Spinal cord (tissue), 10 donors: Measurements from ENCODE around the gene USP4. TPM values are rescaled to one million over a fixed set of nuclear protein-coding genes. Genes with fewer than 3 reads are reported as not detected.
"Not testable (repeated sequence)": the region's sequence is repeated elsewhere in the genome, so short reads cannot be mapped to it uniquely, and the experiment has no call there.

Experiments
- DNase-seq, 6 donors: peaks; one replicate each; pipeline versions ENCODE4 v3.0.0 to v3.0.0-alpha.2; 2013 to 2015; ENCODE audit warnings: low spot score in 6 of 6, low read depth in 4 of 6
- H3K27ac ChIP-seq: one replicate; pipeline ENCODE4 v1.5.1; 2013; ENCODE audit warnings: low read depth, low read length, control low read depth
- H3K27me3 ChIP-seq: one replicate; pipeline ENCODE4 v1.6.1; 2013; ENCODE audit warnings: low read length; ENCODE audit not compliant: control insufficient read depth, insufficient read depth
- H3K36me3 ChIP-seq: one replicate; pipeline ENCODE4 v1.6.1; 2013; ENCODE audit warnings: low read length; ENCODE audit not compliant: control insufficient read depth, insufficient read depth
- H3K4me1 ChIP-seq: one replicate; pipeline ENCODE4 v1.6.1; 2013; ENCODE audit warnings: low read length; ENCODE audit not compliant: control insufficient read depth, insufficient read depth
- H3K4me3 ChIP-seq: one replicate; pipeline ENCODE4 v1.5.1; 2013; ENCODE audit warnings: low read depth, low read length, control low read depth
- H3K9me3 ChIP-seq: one replicate; pipeline ENCODE4 v1.6.1; 2013; ENCODE audit warnings: low read length; ENCODE audit not compliant: control insufficient read depth, insufficient read depth
- WGBS: methylation state at CpG from one replicate; pipeline ENCODE4 v1.1.5; 2013; ENCODE audit warnings: missing lambda C conversion rate; ENCODE audit not compliant: insufficient coverage; 5-methylcytosine and 5-hydroxymethylcytosine counted together
- polyA plus RNA-seq, 2 donors: library from polyadenylated mRNA; unstranded; fragments of 120-200 nt; gene quantifications; one replicate each; pipeline ENCODE4 v1.2.1, GENCODE V29; 2013; ENCODE audit not compliant: insufficient read length in 2 of 2
- total RNA-seq, 2 donors: library from RNA; depleted of rRNA in 1 of 2; stranded (reverse); fragments of 120-200 nt in 1 of 2; fragments of >200 nt in 1 of 2; gene quantifications; one replicate each; pipeline versions ENCODE4 v1.2.3 to v1.2.4, GENCODE V29; 2013 to 2014
- donor health status: healthy.

The USP4 gene
- total and polyA plus RNA-seq, 4 donors: 30.9 to 80.1 (median 48.7) TPM

DNA sequence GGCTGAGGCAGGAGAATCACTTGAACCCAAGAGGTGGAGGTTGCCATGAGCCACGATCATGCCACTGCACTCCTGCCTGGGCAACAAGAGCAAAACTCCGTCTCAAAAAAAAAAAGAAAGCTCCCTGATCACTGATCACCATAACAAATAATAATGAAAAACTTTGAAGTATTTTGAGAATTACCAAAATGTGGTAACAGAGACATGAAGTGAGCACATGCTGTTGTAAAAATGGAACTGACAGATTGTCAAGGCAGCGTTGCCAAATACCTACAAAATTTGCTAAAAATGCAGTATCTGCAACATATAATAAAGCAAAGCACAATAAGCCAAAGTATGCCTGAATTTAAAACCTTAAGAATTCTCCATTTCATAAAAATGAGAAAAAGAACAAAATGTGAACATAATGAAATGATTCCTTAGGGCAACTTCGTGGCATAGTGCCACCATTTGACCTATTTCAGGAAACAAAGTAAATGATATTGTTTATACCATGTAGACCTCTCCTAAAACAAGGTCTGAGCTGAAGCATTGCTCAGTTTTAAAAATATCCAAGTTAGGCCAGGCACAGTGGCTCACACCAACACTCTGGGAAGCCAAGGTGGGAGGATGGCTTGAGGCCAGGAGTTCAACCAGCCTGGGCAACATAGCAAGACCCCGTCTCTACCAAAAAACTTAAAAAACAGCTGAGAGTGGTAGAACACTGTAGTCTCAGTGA is 5.8 kb downstream of the USP4 start:
- no peaks in the 10 kb centered on the region for H3K9me3 ChIP-seq
- peaks cover 4% of the 10 kb centered on the region for H3K4me1 ChIP-seq
- no CpG with 5 or more reads among the region's 5 CpGs for WGBS
- no peaks in the 10 kb centered on the region for H3K27me3 ChIP-seq
- H3K36me3 ChIP-seq: peaks cover 49% of the 10 kb centered on the region
- DNase-seq: no peak
- H3K4me3 ChIP-seq: no peak overlapping the region
- H3K27ac ChIP-seq: no peak overlapping the region

DNA sequence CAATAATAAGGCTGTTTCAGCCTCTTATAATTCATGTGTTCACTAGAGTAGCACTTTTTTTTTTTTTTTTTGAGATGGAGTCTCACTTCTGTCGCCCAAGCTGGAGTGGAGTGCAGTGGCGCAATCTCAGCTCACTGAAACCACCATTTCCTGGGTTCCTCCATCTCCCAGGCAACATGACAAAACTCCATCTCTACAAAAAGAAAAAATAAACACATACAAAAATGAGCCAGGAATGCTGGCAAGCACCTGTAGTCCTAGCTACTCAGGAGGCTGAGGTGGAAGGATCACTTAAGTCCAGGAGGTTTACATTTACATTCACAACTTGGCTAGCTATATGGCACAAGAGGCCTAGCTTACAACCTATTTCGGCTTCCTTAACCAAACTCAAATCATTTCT is 6.8 kb downstream of the USP4 start:
- no peaks in the 10 kb centered on the region for H3K9me3 ChIP-seq
- DNase-seq: no peak
- WGBS: no CpG with 5 or more reads among the region's 3 CpGs
- peaks cover 51% of the 10 kb centered on the region for H3K36me3 ChIP-seq
- H3K27me3 ChIP-seq: no peaks in the 10 kb centered on the region
- no peak overlapping the region for H3K27ac ChIP-seq
- no peak overlapping the region for H3K4me3 ChIP-seq
- H3K4me1 ChIP-seq: no peaks in the 10 kb centered on the region

DNA sequence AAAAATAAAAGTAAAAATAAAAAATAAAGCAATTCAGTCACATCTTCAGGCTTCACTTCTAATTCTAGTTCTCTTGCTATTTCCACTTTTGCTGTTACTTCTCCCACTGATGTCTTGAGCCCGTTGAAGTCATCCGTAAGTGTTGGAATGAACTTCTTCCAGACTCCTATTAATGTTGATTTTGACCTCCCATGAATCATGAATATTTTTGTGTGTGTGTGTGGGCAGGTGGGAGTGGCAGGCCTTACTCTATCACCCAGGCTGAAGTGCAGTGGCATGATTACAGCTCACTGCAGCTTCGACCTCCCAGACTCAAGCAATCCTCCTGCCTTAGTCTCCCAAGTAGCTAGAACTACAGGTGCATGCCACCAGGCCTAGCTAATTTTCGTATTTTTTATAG is 10.7 kb downstream of the USP4 start:
- DNase-seq: no peak
- Histone ChIP-seq H3K27me3 (no peaks in the 10 kb centered on the region), H3K9me3 (no peaks in the 10 kb centered on the region), H3K4me3 (no peak overlapping the region), H3K27ac (no peak overlapping the region), H3K4me1 (no peaks in the 10 kb centered on the region), H3K36me3 (peaks cover 74% of the 10 kb centered on the region)
- WGBS: no CpG with 5 or more reads among the region's 4 CpGs

DNA sequence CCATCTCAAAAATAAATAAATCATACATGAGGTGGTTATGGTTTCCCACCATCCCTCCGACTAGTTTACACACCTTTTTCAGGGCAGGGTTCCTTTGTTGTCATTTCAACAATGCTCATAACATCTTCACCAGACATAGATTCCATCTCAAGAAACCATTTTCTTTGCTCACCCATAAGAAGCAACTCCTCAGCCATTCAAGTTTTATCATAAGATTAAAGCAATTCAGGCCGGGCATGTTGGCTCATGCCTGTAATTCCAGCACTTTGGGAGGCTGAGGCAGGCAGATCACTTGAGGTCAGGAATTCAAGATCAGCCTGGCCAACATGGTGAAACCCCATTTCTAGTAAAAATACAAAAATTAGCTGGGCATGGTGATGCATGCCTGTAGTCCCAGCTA is 11.5 kb downstream of the USP4 start:
- H3K9me3 ChIP-seq, H3K27ac ChIP-seq, H3K4me1 ChIP-seq, H3K4me3 ChIP-seq, H3K27me3 ChIP-seq, DNase-seq: not testable (repeated sequence)
- 100% methylated on average over 2 of the region's 2 CpGs for WGBS
- H3K36me3 ChIP-seq: peaks cover 78% of the 10 kb centered on the region

DNA sequence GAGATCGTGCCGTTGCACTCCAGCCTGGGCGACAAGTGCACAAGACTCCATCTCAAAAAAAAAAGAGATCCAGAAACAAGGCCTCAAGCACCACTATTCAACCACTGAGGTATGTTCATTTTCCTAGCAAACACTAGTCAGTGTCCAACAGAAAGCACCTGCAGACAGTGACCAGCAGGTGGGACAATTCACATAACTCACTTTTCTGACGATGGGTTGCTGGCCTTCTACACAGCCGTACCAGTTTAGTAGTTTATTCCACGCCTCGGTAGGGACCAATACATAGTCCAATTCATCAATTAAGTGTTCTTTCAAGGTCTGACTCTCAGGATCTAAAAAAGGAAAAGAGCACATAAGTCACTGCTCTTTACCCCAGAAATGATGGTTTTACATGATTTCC is 12.4 kb downstream of the USP4 start:
- H3K27me3 ChIP-seq: no peaks in the 10 kb centered on the region
- no peak for DNase-seq
- 79% methylated on average over 5 of the region's 7 CpGs for WGBS
- H3K27ac ChIP-seq: no peak overlapping the region
- peaks cover 81% of the 10 kb centered on the region for H3K36me3 ChIP-seq
- no peaks in the 10 kb centered on the region for H3K9me3 ChIP-seq
- no peak overlapping the region for H3K4me3 ChIP-seq
- no peaks in the 10 kb centered on the region for H3K4me1 ChIP-seq

GRCh38 chr3:49324768-49325167 is 15.1 kb downstream of the USP4 start:
- Histone ChIP-seq H3K4me3 (no peak overlapping the region), H3K27me3 (no peaks in the 10 kb centered on the region), H3K9me3 (no peaks in the 10 kb centered on the region), H3K36me3 (peaks cover 73% of the 10 kb centered on the region), H3K4me1 (no peaks in the 10 kb centered on the region), H3K27ac (no peak overlapping the region)
- no peak for DNase-seq
- WGBS: 70% methylated on average over 7 of the region's 7 CpGs

DNA sequence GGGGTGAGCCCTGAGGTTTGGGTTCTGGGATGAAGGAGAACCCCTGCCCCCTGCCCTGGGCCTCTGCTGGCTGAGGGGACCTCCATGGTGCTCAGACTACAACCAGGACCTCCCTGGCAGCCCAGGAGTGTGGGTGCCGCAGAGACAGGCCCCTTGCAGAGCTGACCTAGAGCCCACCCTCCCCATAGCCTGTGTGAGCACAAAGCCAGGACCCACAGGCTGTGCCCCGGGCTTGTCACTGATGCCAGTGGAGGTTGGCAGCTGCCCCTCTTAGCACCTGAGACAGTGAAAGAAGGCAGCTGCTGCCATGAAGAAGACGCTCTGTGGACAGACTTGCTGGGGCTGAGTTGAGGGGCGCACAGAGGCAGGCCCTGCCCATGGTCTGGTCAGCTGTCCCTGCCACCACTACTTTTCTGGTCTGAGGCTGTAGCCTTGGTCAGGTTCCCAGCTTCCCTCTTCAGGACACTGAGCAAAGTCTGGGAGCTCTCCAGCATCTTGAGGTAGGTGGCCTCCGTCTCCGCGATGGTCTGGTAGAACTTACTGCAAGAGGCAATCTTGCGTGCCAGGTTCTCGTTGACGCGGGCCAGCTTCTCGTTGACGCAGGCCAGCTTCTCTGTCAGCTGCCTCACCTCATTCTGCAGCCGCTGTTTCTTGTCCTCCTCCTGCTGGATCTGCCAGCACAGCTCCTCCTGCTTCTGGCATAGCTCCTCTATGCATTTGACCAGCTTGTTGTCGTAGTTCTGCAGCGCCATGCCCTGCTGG is 23.0 kb downstream of the USP4 start:
- H3K9me3 ChIP-seq: no peaks in the 10 kb centered on the region
- H3K4me1 ChIP-seq: no peaks in the 10 kb centered on the region
- no peak overlapping the region for H3K4me3 ChIP-seq
- H3K36me3 ChIP-seq: peaks cover 70% of the 10 kb centered on the region
- WGBS: 99% methylated on average over 16 of the region's 16 CpGs
- no peaks in the 10 kb centered on the region for H3K27me3 ChIP-seq
- H3K27ac ChIP-seq: no peak overlapping the region
- no peak for DNase-seq

DNA sequence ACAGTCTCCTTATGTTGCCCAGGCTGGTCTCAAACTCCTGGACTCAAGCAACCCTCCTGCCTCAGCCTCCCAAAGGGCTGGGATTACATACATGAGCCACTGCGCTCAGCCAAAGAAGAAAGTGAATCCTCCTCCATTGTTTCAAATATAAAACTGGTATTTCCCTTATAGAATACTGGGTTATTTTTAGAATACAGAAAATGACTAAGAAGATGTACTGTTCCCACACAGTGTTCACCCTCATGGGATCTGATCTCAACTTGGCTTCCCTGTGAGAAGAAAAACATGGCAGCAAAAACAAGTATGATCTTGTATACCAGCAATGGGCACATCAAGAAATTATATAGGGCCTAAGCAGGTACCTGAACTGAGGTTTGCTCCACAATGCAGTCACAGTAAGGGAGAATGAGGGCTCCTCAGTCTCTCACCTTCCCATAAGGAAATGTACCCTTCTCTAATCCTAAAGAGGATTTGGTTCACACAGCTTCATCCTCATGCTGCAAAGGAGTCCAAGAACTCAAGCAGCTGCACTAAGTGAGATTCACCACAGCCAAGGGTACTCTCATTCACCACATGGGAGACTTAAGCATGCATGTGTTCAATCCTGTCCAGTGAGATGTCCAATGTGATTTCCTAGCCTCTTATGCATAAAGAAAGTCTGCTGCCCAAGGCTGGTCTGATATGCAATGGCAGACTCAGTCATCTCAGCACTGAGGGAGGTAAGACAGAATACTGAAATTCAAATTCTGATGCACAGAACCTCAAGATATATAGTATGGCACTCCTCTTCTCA is 25.8 kb downstream of the USP4 start:
- no peaks in the 10 kb centered on the region for H3K9me3 ChIP-seq
- H3K4me1 ChIP-seq: no peaks in the 10 kb centered on the region
- no peaks in the 10 kb centered on the region for H3K27me3 ChIP-seq
- no peak overlapping the region for H3K27ac ChIP-seq
- H3K4me3 ChIP-seq: no peak overlapping the region
- no peak for DNase-seq
- no CpG with 5 or more reads among the region's 1 CpG for WGBS
- H3K36me3 ChIP-seq: peaks cover 71% of the 10 kb centered on the region

- Histone ChIP-seq H3K36me3 (peaks cover 70% of the 10 kb centered on the region), H3K4me1 (no peaks in the 10 kb centered on the region), H3K27ac (no peak overlapping the region), H3K4me3 (no peak overlapping the region), H3K27me3 (no peaks in the 10 kb centered on the region), H3K9me3 (no peaks in the 10 kb centered on the region)
- DNase-seq: no peak
- WGBS: 92% methylated on average over 2 of the region's 3 CpGs
Observed at GRCh38 chr3:49311283-49311682, 28.6 kb downstream of the USP4 start.
